Measurements from ENCODE around the gene EPB41L4A.

The EPB41L4A gene

GRCh38 chr5:112165399-112165798, 253.7 kb downstream of the EPB41L4A start:
- in situ Hi-C loops (cut with HindIII; ENCODE audit: low sequenced_read_pairs), result loop anchor here (25.0 kb wide), 1 partner anchor 628 kb away; no protein-coding TSS in a partner anchor
- TF ChIP-seq CTCF (IDR thresholded peaks at IDR 0.05; ENCODE audit: low read depth, low read length, missing control alignments), result no peak
- H3K4me3 ChIP-seq (ENCODE audit: low read depth, low read length), result no peak overlapping the region
- DNase-seq (ENCODE audit: low read depth), result no peak

- in situ Hi-C loops (cut with HindIII; ENCODE audit: low sequenced_read_pairs), result loop anchor here (25.0 kb wide), 1 partner anchor 626 kb away; no protein-coding TSS in a partner anchor
Measured at GRCh38 chr5:112163435-112163834, 255.6 kb downstream of the EPB41L4A start.

GRCh38 chr5:112161392-112161748, 257.7 kb downstream of the EPB41L4A start:
- TF ChIP-seq CTCF (IDR thresholded peaks at IDR 0.05; ENCODE audit: low read depth, low read length, missing control alignments), result no peak
- in situ Hi-C loops (cut with HindIII; ENCODE audit: low sequenced_read_pairs), result loop anchor here (25.0 kb wide), 1 partner anchor 624 kb away; no protein-coding TSS in a partner anchor

More at GRCh38 chr5:112163435-112163834, 255.6 kb downstream of the EPB41L4A start:
- no peak for TF ChIP-seq CTCF (IDR thresholded peaks at IDR 0.05; ENCODE audit: low read depth, low read length, missing control alignments)
- no peak overlapping the region for H3K4me3 ChIP-seq (ENCODE audit: low read depth, low read length)
- DNase-seq (ENCODE audit: low read depth), result no peak

GRCh38 chr5:112160652-112161391, 258.3 kb downstream of the EPB41L4A start:
- in situ Hi-C loops (cut with HindIII; ENCODE audit: low sequenced_read_pairs), result loop anchor here (25.0 kb wide), 1 partner anchor 624 kb away; no protein-coding TSS in a partner anchor
- DNase-seq (ENCODE audit: low read depth), result peak; percentile 82
- peak overlapping the region; percentile 96 for H3K4me3 ChIP-seq (ENCODE audit: low read depth, low read length)
- peak; percentile 99 for TF ChIP-seq CTCF (IDR thresholded peaks at IDR 0.05; ENCODE audit: low read depth, low read length, missing control alignments)

More at GRCh38 chr5:112161392-112161748, 257.7 kb downstream of the EPB41L4A start:
- DNase-seq (ENCODE audit: low read depth), result no peak
- peak overlapping the region; percentile 96 for H3K4me3 ChIP-seq (ENCODE audit: low read depth, low read length)

GRCh38 chr5:112159435-112159834, 259.6 kb downstream of the EPB41L4A start:
- TF ChIP-seq CTCF (IDR thresholded peaks at IDR 0.05; ENCODE audit: low read depth, low read length, missing control alignments), result no peak
- no peak overlapping the region for H3K4me3 ChIP-seq (ENCODE audit: low read depth, low read length)
- in situ Hi-C loops (cut with HindIII; ENCODE audit: low sequenced_read_pairs), result loop anchor here (25.0 kb wide), 1 partner anchor 622 kb away; no protein-coding TSS in a partner anchor
- no peak for DNase-seq (ENCODE audit: low read depth)

- in situ Hi-C loops (cut with HindIII; ENCODE audit: low sequenced_read_pairs), result loop anchor here (25.0 kb wide), 1 partner anchor 619 kb away; no protein-coding TSS in a partner anchor
- no peak overlapping the region for H3K4me3 ChIP-seq (ENCODE audit: low read depth, low read length)
- no peak for DNase-seq (ENCODE audit: low read depth)
- TF ChIP-seq CTCF (IDR thresholded peaks at IDR 0.05; ENCODE audit: low read depth, low read length, missing control alignments), result no peak
Measured at GRCh38 chr5:112156211-112156610, 262.9 kb downstream of the EPB41L4A start.

All from astrocyte of the cerebellum (primary cell).